H1 (cell line): Measurements from ENCODE around the gene CYP2W1.
"Not testable (repeated sequence)": the region's sequence is repeated elsewhere in the genome, so short reads cannot be mapped to it uniquely, and the experiment has no call there.

ENCODE experiments used
- ASH2L ChIP-seq: fragments of 200-600, 300-600 bp; sonication (generic); IDR thresholded peaks from one replicate; pipeline ENCODE4 v1.7.1; 2017; ENCODE audit warnings: low read length
- MAFK ChIP-seq: IDR thresholded peaks from 2 replicates; pipeline ENCODE4 v1.6.1; 2012; ENCODE audit warnings: low read depth, mild to moderate bottlenecking, improper control_type of control experiment, low read length
- RXRA ChIP-seq: IDR thresholded peaks from 2 replicates; pipeline ENCODE4 v1.6.1; 2011; ENCODE audit warnings: low read depth, mild to moderate bottlenecking, low read length, moderate library complexity; ENCODE audit not compliant: insufficient read depth
- SP1 ChIP-seq: IDR thresholded peaks from 2 replicates; pipeline ENCODE4 v1.6.1; 2011; ENCODE audit warnings: low read depth, low read length
- SUZ12 ChIP-seq: fragments of 200-600 bp; sonication (generic); IDR thresholded peaks from 2 replicates; pipeline ENCODE4 v1.6.1; 2012; ENCODE audit warnings: mild to moderate bottlenecking, inconsistent platforms, low read length, moderate library complexity, mixed read lengths
- TF ChIP-seq, protein P1 (sequence below): IDR thresholded peaks from 2 replicates; pipeline ENCODE4 v1.6.1; 2012; ENCODE audit warnings: inconsistent platforms
- TF ChIP-seq, protein P2 (sequence below), 3 experiments: IDR thresholded peaks; 1 replicate in 2 of 3; 2 replicates in 1 of 3; pipeline versions ENCODE4 v1.5.1 to v1.6.1; 2011; ENCODE audit warnings: low read length in 3 of 3, mild to moderate bottlenecking in 3 of 3, inconsistent platforms in 2 of 3, low read depth in 1 of 3, moderate library complexity in 1 of 3; ENCODE audit not compliant: insufficient read depth in 1 of 3; ENCODE audit errors: control extremely low read depth in 1 of 3

DNA sequence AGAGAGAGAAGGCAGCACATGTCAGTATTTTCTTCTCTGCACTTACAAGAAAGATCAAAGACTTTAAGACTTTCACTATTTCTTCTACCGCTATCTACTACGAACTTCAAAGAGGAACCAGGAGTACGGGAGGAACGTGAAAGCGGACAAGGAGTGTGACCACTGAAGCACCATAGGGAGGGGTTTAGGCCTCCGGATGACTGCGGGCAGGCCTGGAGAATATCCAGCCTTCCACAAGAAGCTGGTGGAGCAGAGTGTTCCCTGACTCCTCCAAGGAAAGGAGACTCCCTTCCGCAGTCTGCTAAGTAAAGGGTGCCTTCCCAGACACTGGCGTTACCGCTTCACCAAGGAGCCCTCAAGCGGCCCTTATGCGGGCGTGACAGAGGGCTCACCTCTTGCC lies 22.0 kb upstream of the CYP2W1 start:
- TF ChIP-seq, protein P1, sequence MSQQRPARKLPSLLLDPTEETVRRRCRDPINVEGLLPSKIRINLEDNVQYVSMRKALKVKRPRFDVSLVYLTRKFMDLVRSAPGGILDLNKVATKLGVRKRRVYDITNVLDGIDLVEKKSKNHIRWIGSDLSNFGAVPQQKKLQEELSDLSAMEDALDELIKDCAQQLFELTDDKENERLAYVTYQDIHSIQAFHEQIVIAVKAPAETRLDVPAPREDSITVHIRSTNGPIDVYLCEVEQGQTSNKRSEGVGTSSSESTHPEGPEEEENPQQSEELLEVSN = not testable (repeated sequence)
- TF ChIP-seq, protein P2, sequence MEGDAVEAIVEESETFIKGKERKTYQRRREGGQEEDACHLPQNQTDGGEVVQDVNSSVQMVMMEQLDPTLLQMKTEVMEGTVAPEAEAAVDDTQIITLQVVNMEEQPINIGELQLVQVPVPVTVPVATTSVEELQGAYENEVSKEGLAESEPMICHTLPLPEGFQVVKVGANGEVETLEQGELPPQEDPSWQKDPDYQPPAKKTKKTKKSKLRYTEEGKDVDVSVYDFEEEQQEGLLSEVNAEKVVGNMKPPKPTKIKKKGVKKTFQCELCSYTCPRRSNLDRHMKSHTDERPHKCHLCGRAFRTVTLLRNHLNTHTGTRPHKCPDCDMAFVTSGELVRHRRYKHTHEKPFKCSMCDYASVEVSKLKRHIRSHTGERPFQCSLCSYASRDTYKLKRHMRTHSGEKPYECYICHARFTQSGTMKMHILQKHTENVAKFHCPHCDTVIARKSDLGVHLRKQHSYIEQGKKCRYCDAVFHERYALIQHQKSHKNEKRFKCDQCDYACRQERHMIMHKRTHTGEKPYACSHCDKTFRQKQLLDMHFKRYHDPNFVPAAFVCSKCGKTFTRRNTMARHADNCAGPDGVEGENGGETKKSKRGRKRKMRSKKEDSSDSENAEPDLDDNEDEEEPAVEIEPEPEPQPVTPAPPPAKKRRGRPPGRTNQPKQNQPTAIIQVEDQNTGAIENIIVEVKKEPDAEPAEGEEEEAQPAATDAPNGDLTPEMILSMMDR (IDR thresholded peaks at IDR 0.05; ENCODE audit: control extremely low read depth in 1 of 3, insufficient read depth in 1 of 3, low read depth in 1 of 3, low read length in 3 of 3) = not testable (repeated sequence)
- TF ChIP-seq SUZ12, MAFK, ASH2L, SP1, RXRA: not testable (repeated sequence)
